GM12873 (cell line): ENCODE results near the gene ETV6.

Experiments used
- CTCF ChIP-seq: IDR thresholded peaks from 2 replicates; pipeline ENCODE4 v1.5.1; 2012; ENCODE audit warnings: low read depth, mild to moderate bottlenecking, moderate library complexity, low read length, control low read depth; ENCODE audit not compliant: insufficient read depth; ENCODE audit errors: missing control alignments

The ETV6 gene

GRCh38 chr12:11854011-11854499 is 204.6 kb downstream of the ETV6 start:
- TF ChIP-seq CTCF = no peak

GRCh38 chr12:11855983-11856374 is 206.5 kb downstream of the ETV6 start:
- TF ChIP-seq CTCF = no peak

GRCh38 chr12:11856971-11857370 is 207.5 kb downstream of the ETV6 start:
- no peak for TF ChIP-seq CTCF

- TF ChIP-seq CTCF = no peak
Measured at GRCh38 chr12:11859705-11860425, 210.4 kb downstream of the ETV6 start.

- no peak for TF ChIP-seq CTCF
Measured at GRCh38 chr12:11861155-11861863, 211.8 kb downstream of the ETV6 start.

GRCh38 chr12:11861864-11862600 is 212.6 kb downstream of the ETV6 start:
- TF ChIP-seq CTCF = no peak

- TF ChIP-seq CTCF = no peak
Measured at GRCh38 chr12:11862798-11863197, 213.3 kb downstream of the ETV6 start.
